OCI-LY7 (cell line): ENCODE results near the gene SLC50A1.

Experiments
- CTCF ChIP-seq: fragments of 200-600 bp; sonication (generic); conservative IDR thresholded peaks from 2 replicates; pipeline ENCODE4 v1.5.1; 2014; ENCODE audit warnings: mild to moderate bottlenecking, antibody characterized with exemption, low read length, moderate library complexity, mixed read lengths
- EZH2phosphoT487 ChIP-seq: fragments of 200-600 bp; sonication (generic); IDR thresholded peaks from 2 replicates; pipeline ENCODE4 v1.6.1; 2018; ENCODE audit warnings: low read depth, borderline replicate concordance, mild to moderate bottlenecking, mixed run types, antibody characterized with exemption, low read length, moderate library complexity, mixed read lengths

GRCh38 chr1:155130272-155131006 is 5.2 kb upstream of the SLC50A1 start:
- TF ChIP-seq CTCF = no peak
- TF ChIP-seq EZH2phosphoT487 = no peak
